CD4-positive, alpha-beta memory T cell (primary cell): ENCODE results near the gene IDH2. TPM values are rescaled to one million over a fixed set of nuclear protein-coding genes. Genes with fewer than 3 reads are reported as not detected.

Experiments
- CTCF ChIA-PET: fragments of 350-600 bp; sonication (Branson Sonifier 250); formaldehyde crosslinking; loops from one replicate; lab custom pipeline; 2021; ENCODE audit warnings: inconsistent platforms; ENCODE audit not compliant: partially characterized antibody; lab: Charles Lee
- POLR2A ChIA-PET: fragments of 350-600 bp; sonication (Branson Sonifier 250); formaldehyde crosslinking; loops from one replicate; lab custom pipeline; 2021; ENCODE audit not compliant: partially characterized antibody; lab: Charles Lee
- DNase-seq, 5 donors: peaks; one replicate each; pipeline versions ENCODE4 v3.0.0 to v3.0.0-alpha.2; 2020 to 2022; ENCODE audit warnings: mixed read lengths in 1 of 5
- H3K27ac ChIP-seq: one replicate; pipeline ENCODE4 v1.7.0; 2013; ENCODE audit warnings: low read depth, low read length
- H3K27me3 ChIP-seq: 2 replicates; pipeline ENCODE4 v1.7.0; 2013; ENCODE audit warnings: mild to moderate bottlenecking, low read length, moderate library complexity; ENCODE audit not compliant: insufficient read depth
- H3K36me3 ChIP-seq: 2 replicates; pipeline ENCODE4 v1.7.0; 2013; ENCODE audit warnings: mild to moderate bottlenecking, low read length, moderate library complexity; ENCODE audit not compliant: insufficient read depth
- H3K4me1 ChIP-seq: 2 replicates; pipeline ENCODE4 v1.7.0; 2013; ENCODE audit warnings: mild to moderate bottlenecking, low read length, moderate library complexity; ENCODE audit not compliant: insufficient read depth
- H3K4me3 ChIP-seq, 2 donors: one replicate each; pipeline ENCODE4 v1.7.0; 2013; ENCODE audit warnings: low read length in 2 of 2, mild to moderate bottlenecking in 1 of 2
- H3K9me3 ChIP-seq, 2 donors: one replicate each; pipeline ENCODE4 v1.7.0; 2013; ENCODE audit warnings: low read length in 2 of 2, control low read depth in 1 of 2; ENCODE audit not compliant: control insufficient read depth in 1 of 2
- H3K27ac Mint-ChIP-seq, 7 donors: one replicate each; pipeline ENCODE4 v1.8.0; 2020 to 2021; ENCODE audit warnings: mixed read lengths in 7 of 7, mild to moderate bottlenecking in 6 of 7, inconsistent platforms in 3 of 7, moderate library complexity in 3 of 7
- H3K27me3 Mint-ChIP-seq, 2 donors: one replicate each; pipeline ENCODE4 v1.8.0; 2020 to 2021; ENCODE audit warnings: mixed read lengths in 2 of 2
- H3K36me3 Mint-ChIP-seq, 2 donors: one replicate each; pipeline ENCODE4 v1.8.0; 2020 to 2021; ENCODE audit warnings: mixed read lengths in 2 of 2, inconsistent platforms in 1 of 2, mild to moderate bottlenecking in 1 of 2
- H3K4me1 Mint-ChIP-seq, 4 donors: one replicate each; pipeline ENCODE4 v1.8.0; 2020 to 2021; ENCODE audit warnings: mixed read lengths in 4 of 4, mild to moderate bottlenecking in 1 of 4
- H3K4me3 Mint-ChIP-seq, 8 donors: one replicate each; pipeline ENCODE4 v1.8.0; 2020 to 2021; ENCODE audit warnings: mixed read lengths in 8 of 8, mild to moderate bottlenecking in 7 of 8, moderate library complexity in 6 of 8, inconsistent platforms in 3 of 8
- H3K9me3 Mint-ChIP-seq, 8 donors: one replicate each; pipeline ENCODE4 v1.8.0; 2020 to 2021; ENCODE audit warnings: mixed read lengths in 8 of 8, mild to moderate bottlenecking in 5 of 8, inconsistent platforms in 3 of 8, moderate library complexity in 1 of 8
- intact Hi-C: fragments of 100-400 bp; cut with micrococcal nuclease; formaldehyde crosslinking; loops from one replicate; pipeline ENCODE4 v1.15.1; 2023
- polyA plus RNA-seq, 2 donors: library from polyadenylated mRNA; unstranded; fragments of 300-500 nt; fragmentation: Illumina TruSeq; gene quantifications; one replicate each; pipeline ENCODE4 v1.2.3, GENCODE V29; 2021
- total RNA-seq, 2 experiments: library from RNA; stranded (reverse); gene quantifications; one replicate each; pipeline ENCODE4 v1.2.3, GENCODE V29; 2021

Gene IDH2
- total and polyA plus RNA-seq, 4 experiments from 2014 or later = 41.2 to 139 (median 75.0) TPM

DNA sequence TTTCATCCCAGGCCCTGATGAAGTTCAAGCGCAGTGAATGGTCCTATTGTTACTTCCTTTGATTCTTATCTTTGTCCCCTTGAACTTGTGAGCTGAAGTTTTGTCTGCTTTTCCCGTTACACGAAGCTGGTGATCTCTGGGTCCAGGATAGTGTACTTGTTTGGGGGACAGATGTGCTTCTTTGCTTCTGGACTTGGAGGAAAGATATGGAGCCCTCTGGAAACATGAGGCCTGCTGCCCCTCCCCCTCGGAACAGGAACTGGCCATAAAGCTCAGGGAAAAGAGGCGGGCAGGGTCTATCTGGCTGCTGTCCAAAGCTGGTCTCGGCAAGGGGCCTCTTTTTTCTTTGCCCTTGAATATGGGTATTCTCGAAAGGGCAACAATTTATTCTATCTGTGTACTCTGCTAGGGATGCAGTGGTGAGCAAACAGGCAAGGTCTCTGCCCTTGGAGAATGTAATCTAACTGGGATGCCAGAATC, 47.6 kb downstream of the IDH2 start:
- Histone ChIP-seq H3K36me3 (no peaks in the 10 kb centered on the region), H3K9me3 (no peaks in the 10 kb centered on the region), H3K27me3 (no peaks in the 10 kb centered on the region), H3K4me1 (peaks cover 14% of the 10 kb centered on the region), H3K4me3 (no peak overlapping the region), H3K27ac (no peak overlapping the region)
- DNase-seq = no peak
- intact Hi-C loops = no loop called here
- H3K9me3 Mint-ChIP-seq = no peaks in the 10 kb centered on the region
- H3K4me3 Mint-ChIP-seq = no peak overlapping the region
- H3K4me1 Mint-ChIP-seq = peaks cover 24 to 41% (median 32%) of the 10 kb centered on the region in 4 donors
- peak overlapping the region in 6 of 7 donors; percentile 15 to 88 (median 74) for H3K27ac Mint-ChIP-seq
- no peaks in the 10 kb centered on the region for H3K27me3 Mint-ChIP-seq
- POLR2A ChIA-PET = interaction anchor here (1.2 kb wide), 1 partner anchor 160 kb away, joined by 4 read pairs; no protein-coding TSS in a partner anchor
- H3K36me3 Mint-ChIP-seq = no peaks in the 10 kb centered on the region
- CTCF ChIA-PET = interaction anchor here (1.1 kb wide), 1 partner anchor 32 kb away, joined by 3 read pairs; no protein-coding TSS in a partner anchor

DNA sequence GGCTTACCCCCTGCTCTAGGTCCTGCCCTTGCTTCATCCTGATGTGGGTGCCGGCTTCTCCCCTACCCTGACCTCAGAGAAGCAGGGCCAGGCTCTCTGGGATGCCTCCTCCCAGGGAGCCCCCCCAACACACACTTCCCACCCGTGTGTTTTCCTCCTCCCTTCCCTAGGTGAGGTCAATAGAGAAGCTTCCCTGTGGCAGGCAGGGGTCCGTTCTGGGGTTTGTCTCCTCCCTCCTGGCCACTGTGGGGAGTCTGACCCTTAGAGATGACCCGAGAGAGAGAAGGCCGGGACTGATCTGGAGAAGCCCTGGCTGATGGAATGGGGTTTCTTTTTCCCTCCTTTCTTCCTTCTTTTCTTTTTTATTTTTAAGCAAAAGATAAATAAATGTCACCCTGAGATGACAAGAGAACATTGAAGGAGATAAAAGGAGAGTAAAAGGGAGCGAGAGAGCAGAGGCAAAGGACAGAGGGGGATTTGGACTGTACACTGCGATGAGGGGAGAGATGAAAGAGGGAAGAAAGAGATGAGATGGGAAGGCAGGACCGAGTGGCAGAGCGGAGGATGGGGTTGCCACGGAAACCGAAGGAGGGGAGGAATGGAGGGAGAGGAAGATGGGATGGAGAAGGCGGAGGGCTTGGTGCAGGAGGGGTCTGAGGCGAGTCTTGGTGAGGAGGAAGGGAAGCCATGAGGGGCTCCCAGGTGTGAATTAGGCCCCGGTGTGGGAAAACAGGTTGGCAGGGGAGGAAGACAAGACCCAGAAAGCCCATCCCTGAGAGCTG, 48.4 kb downstream of the IDH2 start:
- Histone ChIP-seq H3K36me3 (no peaks in the 10 kb centered on the region), H3K9me3 (no peaks in the 10 kb centered on the region), H3K27ac (no peak overlapping the region), H3K4me1 (peaks cover 6% of the 10 kb centered on the region), H3K4me3 (no peak overlapping the region), H3K27me3 (no peaks in the 10 kb centered on the region)
- H3K27ac Mint-ChIP-seq = peak overlapping the region in 3 of 7 donors; percentile 41 to 64 (median 47)
- H3K4me1 Mint-ChIP-seq = peaks cover 18 to 36% (median 25%) of the 10 kb centered on the region in 4 donors
- H3K27me3 Mint-ChIP-seq = no peaks in the 10 kb centered on the region
- no peaks in the 10 kb centered on the region for H3K9me3 Mint-ChIP-seq
- no peak overlapping the region for H3K4me3 Mint-ChIP-seq
- no peak for DNase-seq
- POLR2A ChIA-PET = interaction anchor here (1.2 kb wide), 1 partner anchor 160 kb away, joined by 4 read pairs; no protein-coding TSS in a partner anchor
- intact Hi-C loops = no loop called here
- no peaks in the 10 kb centered on the region for H3K36me3 Mint-ChIP-seq
- CTCF ChIA-PET = no interaction called here

DNA sequence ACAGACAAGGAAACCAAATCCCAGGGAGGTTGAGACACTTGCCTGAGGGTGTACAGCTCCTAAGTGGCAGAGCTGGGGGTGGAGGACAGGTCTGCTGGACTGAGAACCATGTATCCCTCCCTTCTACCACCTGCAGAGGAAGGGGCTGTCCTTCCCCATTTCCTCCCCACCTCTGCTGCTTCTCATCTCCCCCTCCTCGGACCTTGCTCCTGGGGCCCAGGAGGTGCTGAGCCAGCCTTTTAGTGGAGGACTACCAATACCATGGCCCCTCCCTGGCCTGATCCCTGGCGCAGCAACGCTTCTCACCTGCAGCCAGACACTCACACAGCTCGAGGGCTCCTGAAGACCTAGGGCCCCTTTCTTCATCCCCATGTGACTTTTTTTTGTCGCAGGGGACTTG, 50.4 kb downstream of the IDH2 start:
- intact Hi-C loops = no loop called here
- no peaks in the 10 kb centered on the region for H3K9me3 Mint-ChIP-seq
- POLR2A ChIA-PET = no interaction called here

DNA sequence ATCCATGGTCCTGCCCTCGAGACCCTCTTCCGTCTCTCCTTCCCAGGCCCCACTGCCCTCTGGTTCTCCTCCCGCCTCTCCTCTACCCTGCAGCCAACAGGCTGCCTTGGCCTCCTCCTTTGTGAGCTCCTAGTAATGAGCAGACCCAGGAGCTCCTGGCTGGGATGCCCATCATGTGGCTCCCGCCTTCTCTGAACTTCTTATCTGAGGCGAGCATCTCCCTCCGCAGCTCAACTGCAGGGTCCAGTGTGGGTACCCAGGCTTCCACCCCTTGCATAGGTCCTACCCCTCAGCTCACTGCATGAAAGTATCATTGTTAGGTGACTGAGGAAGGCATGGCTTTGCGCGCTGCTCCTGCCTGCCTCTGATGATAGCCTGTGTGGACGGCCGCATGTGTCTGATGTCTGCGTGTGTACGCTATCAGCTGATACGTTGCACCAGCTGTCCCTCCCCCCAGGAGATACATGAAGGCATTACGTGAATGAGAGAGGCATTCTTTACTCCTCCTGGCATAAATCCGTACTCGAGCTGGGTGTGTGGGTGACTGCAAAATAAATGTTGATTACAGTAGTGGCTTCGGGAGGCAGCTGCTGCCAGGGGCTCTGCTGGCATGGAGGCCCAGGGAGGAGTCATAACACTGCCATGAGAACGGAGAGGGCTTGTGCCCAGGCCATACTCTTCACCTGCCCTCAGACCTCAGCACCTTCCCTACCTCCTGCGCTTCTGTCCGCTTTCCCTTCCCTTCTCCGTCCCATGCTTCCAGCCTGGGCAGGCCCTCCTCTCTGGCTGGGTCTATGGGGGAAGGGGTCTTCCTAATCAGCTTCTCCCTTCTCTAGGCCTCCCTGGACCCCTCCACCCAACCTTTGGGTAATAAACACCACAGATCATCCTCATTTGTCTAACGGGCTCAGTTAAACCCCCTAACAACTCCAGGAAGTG, 52.3 kb downstream of the IDH2 start:
- H3K27ac ChIP-seq = no peak overlapping the region
- H3K36me3 Mint-ChIP-seq = peaks cover 0 to 2% of the 10 kb centered on the region in 2 donors
- DNase-seq = no peak
- peak overlapping the region in 6 of 7 donors; percentile 27 to 83 (median 52) for H3K27ac Mint-ChIP-seq
- no peak overlapping the region for H3K4me3 Mint-ChIP-seq
- no peaks in the 10 kb centered on the region for H3K27me3 Mint-ChIP-seq
- ChIA-PET POLR2A (interaction anchor here (0.6 to 1.3 kb wide), 2 partner anchors 9 to 36 kb away, joined by 3 read pairs; no protein-coding TSS in a partner anchor), CTCF (interaction anchor here (1.0 to 1.2 kb wide), 2 partner anchors 15 to 21 kb away, joined by 3 to 4 read pairs; no protein-coding TSS in a partner anchor)
- H3K27me3 ChIP-seq = no peaks in the 10 kb centered on the region
- peaks cover 5% of the 10 kb centered on the region for H3K4me1 ChIP-seq
- no peaks in the 10 kb centered on the region for H3K36me3 ChIP-seq
- H3K4me3 ChIP-seq = no peak overlapping the region
- H3K4me1 Mint-ChIP-seq = peaks cover 11 to 42% (median 19%) of the 10 kb centered on the region in 4 donors
- peaks cover 0 to 3% (median 0%) of the 10 kb centered on the region in 8 donors for H3K9me3 Mint-ChIP-seq
- intact Hi-C loops = no loop called here
- no peaks in the 10 kb centered on the region for H3K9me3 ChIP-seq

More for the DNA sequence above, 50.4 kb downstream of the IDH2 start:
- H3K4me3 Mint-ChIP-seq = no peak overlapping the region
- Histone ChIP-seq H3K9me3 (no peaks in the 10 kb centered on the region), H3K4me3 (no peak overlapping the region), H3K27me3 (no peaks in the 10 kb centered on the region), H3K4me1 (peaks cover under 1% of the 10 kb centered on the region), H3K36me3 (no peaks in the 10 kb centered on the region), H3K27ac (no peak overlapping the region)
- no peak for DNase-seq
- H3K27ac Mint-ChIP-seq = peak overlapping the region in 3 of 7 donors; percentile 4 to 30 (median 18)
- H3K27me3 Mint-ChIP-seq = no peaks in the 10 kb centered on the region
- H3K4me1 Mint-ChIP-seq = peaks cover 12 to 28% (median 17%) of the 10 kb centered on the region in 4 donors
- CTCF ChIA-PET = no interaction called here
- no peaks in the 10 kb centered on the region for H3K36me3 Mint-ChIP-seq

DNA sequence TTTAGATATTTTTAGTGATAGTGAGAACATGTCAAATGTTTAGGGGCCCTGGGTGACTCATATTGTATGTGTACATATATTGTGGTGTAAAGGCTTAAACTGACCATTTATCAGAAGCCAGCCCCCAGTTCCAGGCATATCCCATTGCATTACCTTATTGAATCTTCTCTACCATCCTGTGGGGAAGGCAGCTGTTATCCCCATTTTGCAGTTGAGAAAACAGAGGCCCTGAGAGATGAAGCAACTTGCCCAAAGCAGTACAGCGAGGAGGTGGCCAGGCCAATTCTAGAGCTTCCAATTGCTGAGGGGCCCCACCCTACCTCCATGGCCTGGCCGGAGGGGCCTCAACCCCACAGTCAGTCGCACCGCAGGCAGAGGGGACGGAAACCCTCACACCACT, 53.2 kb downstream of the IDH2 start:
- H3K4me1 Mint-ChIP-seq = peaks cover 7 to 36% (median 15%) of the 10 kb centered on the region in 4 donors
- H3K4me1 ChIP-seq = peaks cover 5% of the 10 kb centered on the region
- H3K9me3 ChIP-seq = no peaks in the 10 kb centered on the region
- H3K36me3 ChIP-seq = no peaks in the 10 kb centered on the region
- ChIA-PET POLR2A (interaction anchor here (1.3 kb wide), 1 partner anchor 10 kb away, joined by 3 read pairs; no protein-coding TSS in a partner anchor), CTCF (interaction anchor here (1.0 to 2.4 kb wide), 3 partner anchors 14 to 22 kb away, joined by 3 to 9 read pairs (median 4); no protein-coding TSS in a partner anchor)
- no peak overlapping the region for H3K4me3 Mint-ChIP-seq
- no peak overlapping the region for H3K27ac ChIP-seq
- DNase-seq = peak in 1 of 5 donors; percentile 5
- intact Hi-C loops = no loop called here
- H3K27me3 Mint-ChIP-seq = no peaks in the 10 kb centered on the region
- peaks cover 0 to 3% of the 10 kb centered on the region in 2 donors for H3K36me3 Mint-ChIP-seq
- H3K27me3 ChIP-seq = no peaks in the 10 kb centered on the region
- H3K27ac Mint-ChIP-seq = peak overlapping the region in 2 of 7 donors; percentile 14 to 47
- peaks cover 0 to 3% (median 0%) of the 10 kb centered on the region in 8 donors for H3K9me3 Mint-ChIP-seq
- H3K4me3 ChIP-seq = no peak overlapping the region

DNA sequence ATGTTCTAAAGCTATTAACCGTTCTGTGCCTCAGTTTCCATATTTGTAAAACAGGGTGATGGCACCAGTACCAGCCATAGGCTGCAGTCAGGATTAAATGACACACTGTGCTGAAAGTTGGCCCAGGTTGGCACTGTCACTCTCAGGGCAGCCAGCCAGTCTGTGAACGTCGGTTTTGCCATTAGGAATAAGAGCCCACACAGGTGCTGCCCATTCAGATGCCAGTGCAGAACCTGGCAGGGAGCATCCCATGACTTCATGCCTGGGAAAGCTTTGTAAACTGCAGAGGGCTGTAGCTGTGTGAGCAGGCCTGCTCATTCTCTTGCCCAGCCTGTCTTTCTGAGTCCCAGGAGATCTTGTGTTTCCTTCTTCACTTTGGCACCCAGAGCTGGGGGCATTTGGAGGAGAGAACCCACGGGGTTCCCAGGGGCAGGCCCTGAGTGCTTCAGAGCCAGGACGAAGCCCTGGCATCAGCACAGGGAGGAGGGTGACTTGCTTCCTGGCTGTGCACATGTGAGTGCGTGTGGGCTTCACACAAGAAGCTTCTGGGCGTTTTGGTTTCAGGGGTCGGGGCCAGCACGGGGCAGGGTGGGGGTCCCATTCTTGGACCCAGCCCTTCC, 54.2 kb downstream of the IDH2 start:
- DNase-seq = no peak
- Histone ChIP-seq H3K4me3 (no peak overlapping the region), H3K27ac (no peak overlapping the region), H3K36me3 (no peaks in the 10 kb centered on the region), H3K9me3 (no peaks in the 10 kb centered on the region), H3K4me1 (peaks cover 5% of the 10 kb centered on the region), H3K27me3 (no peaks in the 10 kb centered on the region)
- H3K4me1 Mint-ChIP-seq = peaks cover 5 to 31% (median 14%) of the 10 kb centered on the region in 4 donors
- intact Hi-C loops = no loop called here
- POLR2A ChIA-PET = no interaction called here
- H3K27me3 Mint-ChIP-seq = no peaks in the 10 kb centered on the region
- CTCF ChIA-PET = interaction anchor here (1.7 to 2.4 kb wide), 2 partner anchors 11 to 23 kb away, joined by 4 to 9 read pairs; no protein-coding TSS in a partner anchor
- no peak overlapping the region for H3K27ac Mint-ChIP-seq
- H3K9me3 Mint-ChIP-seq = peaks cover 0 to 3% (median 0%) of the 10 kb centered on the region in 8 donors
- H3K36me3 Mint-ChIP-seq = peaks cover 0 to 3% of the 10 kb centered on the region in 2 donors
- H3K4me3 Mint-ChIP-seq = no peak overlapping the region
